ENCODE results near the gene CEP112. TPM values are rescaled to one million over a fixed set of nuclear protein-coding genes. Genes with fewer than 3 reads are reported as not detected.

The CEP112 gene
- total RNA-seq, 1 donor from 2014 or later: 3.8 TPM

DNA sequence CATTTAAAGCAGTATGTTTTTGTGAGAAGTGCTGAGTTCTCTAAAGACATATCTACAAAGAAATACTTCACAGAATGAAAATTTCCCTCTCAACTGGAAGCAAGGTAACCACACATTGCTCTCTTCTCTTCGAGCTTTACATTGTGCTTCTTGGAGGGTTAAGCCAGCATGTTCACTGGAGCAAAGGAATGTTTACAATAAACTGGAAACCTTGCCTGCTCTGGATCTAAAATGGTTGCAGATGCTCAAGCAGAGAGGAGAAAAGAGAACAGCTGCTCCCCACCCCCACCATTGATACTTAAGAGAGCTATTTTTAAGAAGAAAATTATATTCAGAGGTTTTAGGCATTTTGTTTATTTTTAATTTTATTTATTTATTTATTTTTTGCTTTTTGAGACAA lies 213.1 kb downstream of the CEP112 start:
- Mint-ChIP-seq H3K27ac (no peak overlapping the region), H3K27me3 (peaks cover 6% of the 10 kb centered on the region), H3K9me3 (no peaks in the 10 kb centered on the region), H3K4me1 (no peaks in the 10 kb centered on the region), H3K4me3 (no peak overlapping the region), H3K36me3 (ENCODE audit: low read depth) (no peaks in the 10 kb centered on the region)
- DNase-seq (no peak), ATAC-seq (ENCODE audit: low read depth) (no peak)
- intact Hi-C loops (cut with micrococcal nuclease): no loop called here
- TF ChIP-seq, protein P1, sequence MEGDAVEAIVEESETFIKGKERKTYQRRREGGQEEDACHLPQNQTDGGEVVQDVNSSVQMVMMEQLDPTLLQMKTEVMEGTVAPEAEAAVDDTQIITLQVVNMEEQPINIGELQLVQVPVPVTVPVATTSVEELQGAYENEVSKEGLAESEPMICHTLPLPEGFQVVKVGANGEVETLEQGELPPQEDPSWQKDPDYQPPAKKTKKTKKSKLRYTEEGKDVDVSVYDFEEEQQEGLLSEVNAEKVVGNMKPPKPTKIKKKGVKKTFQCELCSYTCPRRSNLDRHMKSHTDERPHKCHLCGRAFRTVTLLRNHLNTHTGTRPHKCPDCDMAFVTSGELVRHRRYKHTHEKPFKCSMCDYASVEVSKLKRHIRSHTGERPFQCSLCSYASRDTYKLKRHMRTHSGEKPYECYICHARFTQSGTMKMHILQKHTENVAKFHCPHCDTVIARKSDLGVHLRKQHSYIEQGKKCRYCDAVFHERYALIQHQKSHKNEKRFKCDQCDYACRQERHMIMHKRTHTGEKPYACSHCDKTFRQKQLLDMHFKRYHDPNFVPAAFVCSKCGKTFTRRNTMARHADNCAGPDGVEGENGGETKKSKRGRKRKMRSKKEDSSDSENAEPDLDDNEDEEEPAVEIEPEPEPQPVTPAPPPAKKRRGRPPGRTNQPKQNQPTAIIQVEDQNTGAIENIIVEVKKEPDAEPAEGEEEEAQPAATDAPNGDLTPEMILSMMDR (IDR thresholded peaks at IDR 0.05): no peak
- ChIA-PET CTCF (no interaction called here), POLR2A (no interaction called here)

DNA sequence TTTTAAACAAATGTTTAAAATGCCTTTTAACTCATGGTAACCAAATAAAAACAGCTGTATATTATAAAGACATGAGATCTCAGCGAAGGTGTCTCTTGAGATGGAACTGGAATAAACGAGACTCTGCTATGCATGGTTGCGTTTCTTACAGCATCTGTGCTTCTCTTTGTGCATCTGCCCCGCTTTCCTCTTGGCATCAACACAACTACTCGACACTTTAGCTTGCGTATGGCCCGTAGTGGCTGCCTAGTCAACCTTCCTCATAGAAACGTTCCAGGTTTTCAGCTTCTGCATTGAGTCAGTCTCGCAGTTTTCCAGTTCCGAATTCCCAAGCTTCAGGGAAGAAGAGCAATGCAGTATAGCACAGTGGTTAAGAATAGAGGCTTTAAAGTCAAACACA lies 214.9 kb downstream of the CEP112 start:
- no peak for ATAC-seq (ENCODE audit: low read depth)
- CTCF ChIA-PET: no interaction called here

DNA sequence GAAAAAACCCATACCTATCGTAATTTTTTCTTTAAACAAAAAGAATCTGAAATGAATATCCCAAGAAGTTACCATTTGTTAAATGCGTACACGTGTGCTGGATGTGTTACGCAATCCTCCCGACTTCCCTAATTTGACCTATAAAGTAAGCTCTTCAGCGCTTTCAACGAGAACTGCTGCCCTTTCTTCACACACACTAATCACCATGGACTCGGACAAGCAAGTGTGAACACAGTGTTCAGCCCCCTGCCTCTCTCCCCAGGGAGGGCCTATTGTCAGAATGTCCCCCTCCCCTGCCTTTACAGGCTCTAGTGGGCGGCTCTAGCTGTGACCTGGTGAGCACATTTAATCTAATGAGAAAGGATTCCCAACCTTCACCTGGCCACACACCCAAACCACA lies 216.1 kb downstream of the CEP112 start:
- Mint-ChIP-seq H3K4me1 (no peaks in the 10 kb centered on the region), H3K4me3 (no peak overlapping the region), H3K27ac (no peak overlapping the region), H3K9me3 (no peaks in the 10 kb centered on the region), H3K27me3 (peaks cover 8% of the 10 kb centered on the region), H3K36me3 (ENCODE audit: low read depth) (no peaks in the 10 kb centered on the region)
- ATAC-seq (ENCODE audit: low read depth) (no peak), DNase-seq (no peak)
- CTCF ChIA-PET: no interaction called here
- intact Hi-C loops (cut with micrococcal nuclease): no loop called here
- POLR2A ChIA-PET: no interaction called here
- TF ChIP-seq, protein P1 (IDR thresholded peaks at IDR 0.05): no peak

More for the DNA sequence above, 214.9 kb downstream of the CEP112 start:
- TF ChIP-seq, protein P1 (IDR thresholded peaks at IDR 0.05): no peak
- no peaks in the 10 kb centered on the region for H3K9me3 Mint-ChIP-seq
- intact Hi-C loops (cut with micrococcal nuclease): no loop called here
- no peaks in the 10 kb centered on the region for H3K4me1 Mint-ChIP-seq
- H3K27me3 Mint-ChIP-seq: peaks cover 8% of the 10 kb centered on the region
- no peak for DNase-seq
- H3K36me3 Mint-ChIP-seq (ENCODE audit: low read depth): no peaks in the 10 kb centered on the region
- H3K27ac Mint-ChIP-seq: no peak overlapping the region
- no peak overlapping the region for H3K4me3 Mint-ChIP-seq
- POLR2A ChIA-PET: no interaction called here

DNA sequence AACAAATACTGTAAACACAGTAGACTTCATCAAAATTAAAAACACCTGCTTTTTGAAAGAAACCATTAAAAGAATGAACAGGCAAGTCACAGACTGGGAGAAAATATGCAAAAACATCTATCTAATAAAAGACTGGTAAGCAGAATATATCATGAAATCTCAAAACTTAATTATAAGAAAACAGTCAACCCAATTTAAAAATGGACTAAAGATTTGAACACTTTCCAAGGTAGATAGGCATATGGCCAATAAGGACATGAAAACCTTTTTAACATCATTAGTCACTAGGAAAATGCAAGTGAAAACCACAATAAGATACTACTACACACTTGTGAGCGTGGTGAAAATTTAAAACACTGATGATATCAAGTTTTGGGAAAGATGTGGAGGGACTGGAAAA lies 218.7 kb downstream of the CEP112 start:
- POLR2A ChIA-PET: no interaction called here
- ATAC-seq (ENCODE audit: low read depth): no peak
- Mint-ChIP-seq H3K4me1 (no peaks in the 10 kb centered on the region), H3K9me3 (no peaks in the 10 kb centered on the region), H3K36me3 (ENCODE audit: low read depth) (no peaks in the 10 kb centered on the region), H3K4me3 (no peak overlapping the region), H3K27me3 (peaks cover 8% of the 10 kb centered on the region), H3K27ac (no peak overlapping the region)
- intact Hi-C loops (cut with micrococcal nuclease): no loop called here
- CTCF ChIA-PET: no interaction called here
- DNase-seq: no peak
- TF ChIP-seq, protein P1 (IDR thresholded peaks at IDR 0.05): no peak

GRCh38 chr17:65967372-65967771 lies 224.6 kb downstream of the CEP112 start:
- no peaks in the 10 kb centered on the region for H3K4me1 Mint-ChIP-seq
- no peak for DNase-seq
- no peak for ATAC-seq (ENCODE audit: low read depth)
- TF ChIP-seq, protein P1 (IDR thresholded peaks at IDR 0.05): no peak
- no peaks in the 10 kb centered on the region for H3K36me3 Mint-ChIP-seq (ENCODE audit: low read depth)
- H3K9me3 Mint-ChIP-seq: peaks cover 7% of the 10 kb centered on the region
- intact Hi-C loops (cut with micrococcal nuclease): no loop called here
- no peak overlapping the region for H3K4me3 Mint-ChIP-seq
- H3K27me3 Mint-ChIP-seq: no peaks in the 10 kb centered on the region
- H3K27ac Mint-ChIP-seq: no peak overlapping the region
- CTCF ChIA-PET: no interaction called here
- POLR2A ChIA-PET: no interaction called here

Measured in activated B cell treated with CpG ODN at 0.5 μM for 24 hours (primary cell).